Measurements from ENCODE around the gene WASF3. TPM values are rescaled to one million over a fixed set of nuclear protein-coding genes. Genes with fewer than 3 reads are reported as not detected.

Gene WASF3
- polyA plus RNA-seq, 3 donors: not detected

- TF ChIP-seq CTCF (IDR thresholded peaks at IDR 0.05): no peak
- no peak overlapping the region for H3K9ac ChIP-seq (ENCODE audit: insufficient read depth, low read length, poor library complexity, severe bottlenecking)
- H3K27ac ChIP-seq (ENCODE audit: low read depth in 1 of 2, low read length in 2 of 2): no peak overlapping the region
- Mint-ChIP-seq H3K9me3 (peaks cover under 1 to 4% (median 2%) of the 10 kb centered on the region in 7 donors), H3K4me3 (no peak overlapping the region), H3K27me3 (ENCODE audit: low read depth in 3 of 3) (peaks cover 4 to 6% (median 4%) of the 10 kb centered on the region in 3 donors), H3K4me1 (no peaks in the 10 kb centered on the region), H3K36me3 (no peaks in the 10 kb centered on the region), H3K27ac (no peak overlapping the region)
- no peaks in the 10 kb centered on the region for H4K20me1 ChIP-seq (ENCODE audit: insufficient read depth, low read length)
- H3K9me3 ChIP-seq (replicated peaks in 1 of 2; ENCODE audit: control insufficient read depth in 1 of 2, insufficient read depth in 1 of 2, low read length in 2 of 2): no peaks in the 10 kb centered on the region
- H3K4me1 ChIP-seq (ENCODE audit: control insufficient read depth in 1 of 2, insufficient read depth in 2 of 2, low read length in 2 of 2): no peaks in the 10 kb centered on the region
- intact Hi-C loops (cut with micrococcal nuclease): no loop called here
- no CpG with 5 or more reads among the region's 2 CpGs for WGBS (ENCODE audit: insufficient coverage)
- H3K79me2 ChIP-seq (ENCODE audit: insufficient read depth, low read length): no peaks in the 10 kb centered on the region
- H3K27me3 ChIP-seq (ENCODE audit: control insufficient read depth in 2 of 2, insufficient read depth in 2 of 2, low read length in 2 of 2): peaks cover 2 to 5% of the 10 kb centered on the region in 2 donors
- DNase-seq: no peak
- no peak overlapping the region for H3K4me2 ChIP-seq (replicated peaks; ENCODE audit: extremely low read depth, low read length, poor library complexity, severe bottlenecking)
- no peak overlapping the region for H2AFZ ChIP-seq (ENCODE audit: insufficient read depth, low read depth, low read length, poor library complexity, severe bottlenecking)
- H3K4me3 ChIP-seq (replicated peaks in 1 of 3; ENCODE audit: low read depth in 2 of 3, low read length in 3 of 3): no peak overlapping the region
- no peaks in the 10 kb centered on the region for H3K36me3 ChIP-seq (replicated peaks in 1 of 2; ENCODE audit: control insufficient read depth in 1 of 2, insufficient read depth in 2 of 2, low read length in 2 of 2)
Observed at GRCh38 chr13:26616126-26616525, 58.6 kb downstream of the WASF3 start.

- intact Hi-C loops (cut with micrococcal nuclease): no loop called here
- no peak for TF ChIP-seq CTCF (IDR thresholded peaks at IDR 0.05)
- Histone ChIP-seq H3K9ac (ENCODE audit: insufficient read depth, low read length, poor library complexity, severe bottlenecking) (no peak overlapping the region), H3K79me2 (ENCODE audit: insufficient read depth, low read length) (no peaks in the 10 kb centered on the region), H3K36me3 (replicated peaks in 1 of 2; ENCODE audit: control insufficient read depth in 1 of 2, insufficient read depth in 2 of 2, low read length in 2 of 2) (no peaks in the 10 kb centered on the region), H3K27me3 (ENCODE audit: control insufficient read depth in 2 of 2, insufficient read depth in 2 of 2, low read length in 2 of 2) (peaks cover 2 to 5% of the 10 kb centered on the region in 2 donors), H3K4me3 (replicated peaks in 1 of 3; ENCODE audit: low read depth in 2 of 3, low read length in 3 of 3) (no peak overlapping the region), H3K4me1 (ENCODE audit: control insufficient read depth in 1 of 2, insufficient read depth in 2 of 2, low read length in 2 of 2) (no peaks in the 10 kb centered on the region), H2AFZ (ENCODE audit: insufficient read depth, low read depth, low read length, poor library complexity, severe bottlenecking) (no peak overlapping the region), H3K9me3 (replicated peaks in 1 of 2; ENCODE audit: control insufficient read depth in 1 of 2, insufficient read depth in 1 of 2, low read length in 2 of 2) (peaks cover 6 to 7% of the 10 kb centered on the region in 2 donors), H3K4me2 (replicated peaks; ENCODE audit: extremely low read depth, low read length, poor library complexity, severe bottlenecking) (no peak overlapping the region), H4K20me1 (ENCODE audit: insufficient read depth, low read length) (no peaks in the 10 kb centered on the region), H3K27ac (ENCODE audit: low read depth in 1 of 2, low read length in 2 of 2) (no peak overlapping the region)
- DNase-seq: no peak
- no peak overlapping the region for H3K27ac Mint-ChIP-seq
- no peaks in the 10 kb centered on the region for H3K4me1 Mint-ChIP-seq
- peaks cover 2 to 15% (median 6%) of the 10 kb centered on the region in 7 donors for H3K9me3 Mint-ChIP-seq
- no peak overlapping the region for H3K4me3 Mint-ChIP-seq
- no CpG with 5 or more reads among the region's 2 CpGs for WGBS (ENCODE audit: insufficient coverage)
- peaks cover 2 to 8% (median 4%) of the 10 kb centered on the region in 3 donors for H3K27me3 Mint-ChIP-seq (ENCODE audit: low read depth in 3 of 3)
- H3K36me3 Mint-ChIP-seq: no peaks in the 10 kb centered on the region
Observed at GRCh38 chr13:26618726-26619125, 61.2 kb downstream of the WASF3 start.

All from CD14-positive monocyte (primary cell).